HCEC 1CT (cell line): ENCODE data around the gene VRTN.
"Not testable (repeated sequence)": the region's sequence is repeated elsewhere in the genome, so short reads cannot be mapped to it uniquely, and the experiment has no call there.

Source experiments
- DNase-seq: peaks from one replicate; pipeline ENCODE4 v3.0.0-alpha.2; 2017

The VRTN gene

DNA sequence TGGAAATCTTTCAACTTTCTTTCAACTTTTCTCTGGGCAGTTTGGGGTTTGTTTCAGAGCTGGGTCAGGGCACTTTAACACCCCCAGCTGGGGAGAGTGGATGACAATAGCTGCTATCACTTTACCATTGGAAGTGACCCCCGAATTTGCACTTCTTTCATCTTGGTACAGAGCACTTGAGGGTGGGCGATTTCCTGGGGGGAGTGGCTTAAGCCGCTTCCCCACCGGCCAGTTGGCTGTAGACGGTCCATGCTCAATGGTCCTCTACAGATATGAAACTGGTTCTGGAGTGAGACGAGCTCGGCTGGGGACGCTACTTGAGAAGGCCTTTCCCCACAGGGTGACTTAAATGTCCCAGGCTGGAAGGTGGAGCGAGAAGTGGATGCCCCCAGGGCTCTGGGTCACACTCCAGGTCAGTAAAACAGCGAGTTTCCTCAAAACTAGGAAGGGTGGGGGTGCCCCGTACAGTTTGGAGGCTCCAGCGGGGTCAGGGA lies at the start of gene VRTN:
Gene VRTN (plus strand): TSS at position 231 of the 494 bp plus-strand sequence. CDS start 8,313 bp downstream, outside the sequence.
- DNase-seq, result no peak

DNA sequence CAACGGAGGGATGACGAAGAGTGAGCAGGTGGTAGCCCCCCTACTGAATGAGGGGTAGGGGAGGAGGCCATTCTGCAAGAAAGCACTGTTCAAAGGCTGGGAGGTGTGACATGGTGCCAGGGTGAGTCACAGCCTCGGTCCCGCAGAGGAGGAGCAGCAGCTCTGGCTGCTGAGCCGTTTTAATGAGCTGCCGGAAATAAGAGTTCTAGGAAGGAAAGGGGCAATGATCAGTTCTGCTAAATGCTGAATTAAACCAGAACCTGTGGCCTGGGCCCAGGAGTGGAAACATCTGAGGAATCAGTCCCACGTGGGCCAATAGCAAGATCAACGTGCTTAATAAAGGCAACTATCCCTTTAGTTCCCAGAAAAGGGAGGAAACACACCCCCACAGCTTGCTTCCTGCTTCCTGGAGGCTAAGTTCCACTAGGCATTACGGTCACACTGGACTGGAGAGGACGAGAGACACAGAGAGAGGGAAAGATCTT lies 49.2 kb upstream of the VRTN start:
- DNase-seq, result no peak

DNA sequence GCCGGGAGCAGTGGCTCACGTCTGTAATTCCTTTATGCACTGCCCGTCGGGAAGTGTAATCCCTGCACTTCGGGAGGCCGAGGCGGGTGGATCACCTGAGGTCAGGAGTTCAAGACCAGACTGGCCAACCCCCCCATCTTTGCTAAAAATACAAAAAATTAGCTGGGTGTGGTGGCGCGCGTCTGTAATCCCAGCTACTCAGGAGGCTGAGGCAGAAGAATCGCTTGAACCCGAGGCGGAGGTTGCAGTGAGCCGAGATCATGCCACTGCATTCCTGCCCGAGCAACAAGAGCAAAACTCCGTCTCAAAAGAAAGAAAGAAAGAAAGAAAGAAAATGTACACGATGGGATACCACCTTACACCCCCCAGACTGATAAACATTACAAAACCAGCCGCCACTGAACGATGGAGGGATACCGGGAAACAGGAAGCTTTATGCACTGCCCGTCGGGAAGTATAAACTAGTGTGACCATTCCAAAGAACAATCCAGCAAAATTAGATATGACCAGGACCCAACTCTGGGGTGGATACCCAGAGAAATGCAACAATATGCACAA lies 46.6 kb upstream of the VRTN start:
- DNase-seq, result no peak

DNA sequence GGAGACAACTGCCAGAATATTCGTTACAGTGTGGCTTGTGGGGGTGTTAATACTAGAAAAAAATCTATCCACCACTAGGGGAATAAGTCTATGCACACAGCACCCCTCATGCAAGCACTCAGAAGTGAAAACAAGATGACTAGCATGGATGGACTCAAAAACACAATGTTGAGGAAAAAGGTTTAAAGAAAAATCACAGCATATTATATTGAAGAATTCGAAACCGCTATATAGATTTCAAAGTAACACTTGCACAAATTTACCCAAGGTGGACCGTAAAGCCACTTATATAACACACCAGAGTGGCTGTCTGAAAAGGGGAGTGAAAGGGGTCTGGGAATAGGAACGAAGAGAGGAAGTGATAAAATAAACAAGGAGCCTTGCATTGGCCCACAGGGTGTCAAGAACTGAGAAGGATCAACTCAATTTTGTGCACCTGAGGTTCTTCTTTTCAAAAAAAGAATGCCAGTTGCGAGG lies 46.1 kb upstream of the VRTN start:
- DNase-seq, result peak; percentile 60

- DNase-seq, result peak; percentile 93
These were observed 45.4 kb upstream of the VRTN start, which contains the start of gene ABCD4 for GRCh38 chr14:74302634-74303569. Gene ABCD4, minus strand, starts transcription at chr14:74302934. Its CDS starts 22 bp downstream, at chr14:74302912.

DNA sequence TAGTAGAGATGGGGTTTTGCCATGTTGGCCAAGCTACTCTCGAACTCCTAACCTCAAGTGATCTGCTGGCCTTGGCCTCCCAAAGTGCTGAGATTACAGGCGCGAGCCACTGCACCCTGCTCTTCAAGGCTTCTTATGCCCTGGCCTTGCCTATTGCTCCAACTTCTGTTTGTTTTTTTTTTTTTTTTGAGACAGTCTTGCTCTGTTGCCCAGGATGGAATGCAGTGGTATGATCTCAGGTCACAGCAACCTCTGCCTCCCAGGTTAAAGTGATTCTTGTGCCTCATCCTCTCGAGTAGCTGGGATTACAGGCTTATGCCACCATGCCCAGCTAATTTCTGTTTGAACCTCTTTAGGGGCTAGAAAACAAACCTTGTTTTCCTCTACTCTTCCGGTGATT lies 39.6 kb upstream of the VRTN start:
- no peak for DNase-seq

- no peak for DNase-seq
These were observed 38.9 kb upstream of the VRTN start for GRCh38 chr14:74309125-74310022.

DNA sequence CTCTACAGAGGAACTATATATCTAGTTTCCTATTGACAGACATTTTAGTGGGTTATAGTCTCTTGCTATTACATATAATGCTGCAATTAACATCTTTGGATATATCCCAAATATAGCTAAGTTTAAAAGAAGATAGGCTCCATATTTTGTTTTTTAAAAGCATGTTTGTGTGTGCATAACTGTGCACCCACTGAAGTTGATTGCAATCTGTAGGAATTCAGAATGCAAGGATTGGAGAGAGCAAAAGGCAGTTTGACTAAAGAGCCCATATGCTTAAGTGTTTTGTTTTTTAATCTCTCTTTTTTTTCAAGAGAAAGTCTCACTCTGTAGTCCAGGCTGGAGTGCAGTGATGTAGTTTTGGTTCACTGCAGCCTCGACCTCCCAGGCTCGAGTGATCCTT lies 36.1 kb upstream of the VRTN start:
- DNase-seq, result no peak

- no peak for DNase-seq
These were observed 34.7 kb upstream of the VRTN start for GRCh38 chr14:74313601-74314000.

DNA sequence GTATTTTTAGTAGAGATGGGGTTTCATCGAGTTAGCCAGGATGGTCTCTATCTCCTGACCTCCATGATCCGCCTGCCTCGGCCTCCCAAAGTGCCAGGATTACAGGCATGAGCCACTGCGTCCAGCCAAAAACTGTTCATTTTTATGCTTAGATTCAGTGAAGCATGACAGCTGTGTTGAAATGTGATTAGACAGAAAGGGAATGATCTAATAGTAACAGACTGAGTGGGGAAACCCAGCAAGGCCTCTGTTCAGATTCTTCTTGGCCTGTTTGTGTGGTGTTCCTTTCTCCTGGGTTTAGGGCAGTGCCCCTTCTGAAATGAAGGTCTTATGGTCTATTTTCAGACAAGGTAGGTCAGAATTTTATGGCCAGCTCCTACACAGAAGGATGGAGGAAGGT lies 33.7 kb upstream of the VRTN start:
- DNase-seq, result no peak

GRCh38 chr14:74324931-74325361 lies 23.3 kb upstream of the VRTN start:
- peak; percentile 24 for DNase-seq

- no peak for DNase-seq
These were observed 22.8 kb upstream of the VRTN start for GRCh38 chr14:74325446-74325845.

DNA sequence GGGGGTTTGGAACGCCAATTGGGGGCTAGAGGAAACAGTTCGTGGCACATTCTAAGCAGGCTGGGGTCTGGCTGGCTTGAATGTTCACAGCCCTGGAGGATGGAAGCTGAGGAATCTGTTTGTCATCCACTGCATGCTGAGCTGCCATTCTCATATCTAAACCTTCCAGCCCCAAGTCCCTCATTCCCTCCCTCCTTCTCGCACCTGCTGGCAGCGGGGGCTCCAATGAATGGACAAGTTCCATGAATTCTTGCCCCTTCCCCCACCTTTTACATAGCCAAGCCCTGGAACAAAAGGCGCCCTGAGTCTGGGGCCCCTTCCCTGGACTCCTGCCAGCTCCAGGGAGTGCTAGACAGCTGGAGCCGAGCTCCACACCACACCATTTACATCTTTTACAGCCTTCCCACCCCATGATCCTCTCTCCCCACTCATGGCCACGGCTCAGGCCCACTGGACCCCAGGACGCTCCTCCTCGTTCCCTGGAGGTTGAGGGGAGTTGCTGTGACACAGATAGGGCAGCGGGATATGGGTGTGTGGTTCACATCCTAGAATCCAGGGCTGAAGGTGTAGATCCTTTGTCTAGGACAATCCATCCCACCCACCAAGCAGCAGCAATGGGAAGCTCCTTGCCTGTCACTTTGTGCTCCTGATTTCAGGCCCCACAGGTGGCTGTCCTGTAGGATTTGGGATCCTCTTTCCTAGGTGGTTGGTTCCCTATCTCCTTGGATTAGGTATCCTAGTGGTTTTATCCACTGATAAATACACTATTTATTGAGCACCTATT lies 21.7 kb upstream of the VRTN start:
- no peak for DNase-seq

DNA sequence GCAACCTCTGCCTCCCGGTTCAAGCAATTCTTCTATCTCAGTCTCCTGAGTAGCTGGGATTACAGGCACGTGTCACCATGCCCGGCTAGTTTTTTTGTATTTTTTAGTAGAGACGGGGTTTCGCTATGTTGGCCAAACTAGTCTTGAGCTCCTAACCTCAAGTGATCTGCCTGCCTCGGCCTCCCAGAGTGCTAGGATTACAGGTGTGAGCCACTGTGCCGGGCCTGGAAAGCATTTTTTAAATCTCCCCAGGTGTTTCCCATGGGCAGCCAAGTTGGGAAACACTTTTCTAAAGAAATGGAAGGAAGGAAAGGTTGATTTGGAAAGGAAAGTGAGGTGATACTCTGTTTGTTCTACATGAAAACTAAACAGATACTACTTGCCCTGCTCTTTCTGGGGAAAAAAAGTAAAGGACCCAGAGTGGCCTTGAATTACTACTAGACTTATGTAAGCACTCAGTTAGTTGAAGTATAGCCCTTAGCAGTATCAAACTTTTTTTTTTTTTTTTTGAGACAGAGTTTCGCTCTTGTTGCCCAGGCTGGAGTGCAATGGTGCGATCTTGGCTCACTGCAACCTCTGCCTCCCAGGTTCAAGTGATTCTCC lies 18.2 kb upstream of the VRTN start:
- not testable (repeated sequence) for DNase-seq

- DNase-seq, result peak; percentile 66
These were observed 14.4 kb upstream of the VRTN start for GRCh38 chr14:74333909-74334308.

GRCh38 chr14:74346341-74346740 lies 1.9 kb upstream of the VRTN start:
- DNase-seq, result no peak

GRCh38 chr14:74347097-74347794 lies 1.0 kb upstream of the VRTN start:
- no peak for DNase-seq

- DNase-seq, result no peak
These were observed 523 bp upstream of the VRTN start for GRCh38 chr14:74347795-74348100.

GRCh38 chr14:74348735-74349463 lies 628 bp downstream of the VRTN start:
- DNase-seq, result no peak

- no peak for DNase-seq
These were observed 1.5 kb downstream of the VRTN start for GRCh38 chr14:74349757-74350156.
